PC-9 (cell line): Measurements from ENCODE around the gene SLC25A10. TPM values are rescaled to one million over a fixed set of nuclear protein-coding genes. Genes with fewer than 3 reads are reported as not detected.
A peak's percentile ranks its signal among the peaks of the same experiment; 100 is the strongest.

Experiments
- BruUV-seq: library from RNA; stranded (reverse); fragments of 400-500 nt; replicated peaks from 2 replicates; lab custom pipeline; 2021; lab: Mats Ljungman, UMichigan
- CTCF ChIA-PET: fragments of 300-600 bp; sonication (Branson Sonifier 250); formaldehyde crosslinking; loops from one replicate; lab custom pipeline; 2022; ENCODE audit warnings: antibody characterized with exemption; lab: Charles Lee
- POLR2A ChIA-PET: fragments of 300-600 bp; sonication (Branson Sonifier 250); formaldehyde crosslinking; loops from one replicate; lab custom pipeline; 2022; ENCODE audit warnings: antibody characterized with exemption; ENCODE audit not compliant: unreplicated experiment; lab: Charles Lee
- DNase-seq, 2 experiments: peaks; one replicate each; pipeline versions ENCODE4 v3.0.0 to v3.0.0-alpha.2; 2015 to 2022; ENCODE audit warnings: mixed read lengths in 1 of 2
- H2AFZ ChIP-seq: fragments of 200-600 bp; sonication (generic); 2 replicates; pipeline ENCODE4 v1.8.1; 2017; ENCODE audit warnings: antibody characterized with exemption
- H3F3A ChIP-seq: fragments of 200-600 bp; sonication (generic); 2 replicates; pipeline ENCODE4 v1.8.1; 2017; ENCODE audit warnings: antibody characterized with exemption, mild to moderate bottlenecking, low read depth; ENCODE audit not compliant: insufficient read depth
- H3K27ac ChIP-seq: fragments of 200-600 bp; sonication (generic); 2 replicates; pipeline ENCODE4 v1.6.1; 2016; ENCODE audit warnings: mixed run types
- H3K27me3 ChIP-seq: fragments of 200-600 bp; sonication (generic); 2 replicates; pipeline ENCODE4 v1.6.1; 2016; ENCODE audit warnings: low read depth, mixed run types; ENCODE audit not compliant: insufficient read depth
- H3K36me3 ChIP-seq: fragments of 200-600 bp; sonication (generic); 2 replicates; pipeline ENCODE4 v1.6.1; 2016; ENCODE audit warnings: low read depth, mixed run types
- H3K4me1 ChIP-seq: fragments of 200-600 bp; sonication (generic); replicated peaks from 2 replicates; pipeline ENCODE4 v1.6.1; 2016; ENCODE audit warnings: mixed run types; ENCODE audit not compliant: insufficient read depth
- H3K4me2 ChIP-seq: fragments of 200-600 bp; sonication (generic); 2 replicates; pipeline ENCODE4 v1.6.1; 2017; ENCODE audit warnings: mixed run types
- H3K4me3 ChIP-seq: fragments of 200-600 bp; sonication (generic); 2 replicates; pipeline ENCODE4 v1.6.1; 2016; ENCODE audit warnings: mixed run types
- H3K79me2 ChIP-seq: fragments of 200-600 bp; sonication (generic); 2 replicates; pipeline ENCODE4 v1.6.1; 2017; ENCODE audit warnings: low read depth, mixed run types
- H3K9me2 ChIP-seq: fragments of 200-600 bp; sonication (generic); 2 replicates; pipeline ENCODE4 v1.8.1; 2017; ENCODE audit warnings: mild to moderate bottlenecking; ENCODE audit not compliant: insufficient read depth
- H3K9me3 ChIP-seq: fragments of 200-600 bp; sonication (generic); 2 replicates; pipeline ENCODE4 v1.8.1; 2016; ENCODE audit warnings: low read depth; ENCODE audit not compliant: insufficient read depth
- H4K20me1 ChIP-seq: fragments of 200-600 bp; sonication (generic); 2 replicates; pipeline ENCODE4 v1.8.1; 2017; ENCODE audit not compliant: insufficient read depth
- EZH2 ChIP-seq: fragments of 200-600 bp; sonication (generic); IDR thresholded peaks from 2 replicates; pipeline ENCODE4 v1.8.0; 2017; ENCODE audit warnings: antibody characterized with exemption, low read depth
- intact Hi-C: fragments of 100-400 bp; cut with micrococcal nuclease; formaldehyde crosslinking; loops from one replicate; pipeline ENCODE4 v1.10.0; 2022; ENCODE audit not compliant: unreplicated experiment
- total RNA-seq: library from RNA; stranded (reverse); gene quantifications from 2 replicates; pipeline ENCODE4 v1.2.3, GENCODE V29; 2021
- TF ChIP-seq, protein P1 (sequence below): fragments of 200-600 bp; sonication (generic); conservative IDR thresholded peaks from 2 replicates; pipeline ENCODE4 v1.6.1; 2017; ENCODE audit warnings: mixed run types, antibody characterized with exemption, mild to moderate bottlenecking, moderate library complexity

Gene SLC25A10
- total RNA-seq, 1 experiment from 2014 or later, result 86.5 TPM

DNA sequence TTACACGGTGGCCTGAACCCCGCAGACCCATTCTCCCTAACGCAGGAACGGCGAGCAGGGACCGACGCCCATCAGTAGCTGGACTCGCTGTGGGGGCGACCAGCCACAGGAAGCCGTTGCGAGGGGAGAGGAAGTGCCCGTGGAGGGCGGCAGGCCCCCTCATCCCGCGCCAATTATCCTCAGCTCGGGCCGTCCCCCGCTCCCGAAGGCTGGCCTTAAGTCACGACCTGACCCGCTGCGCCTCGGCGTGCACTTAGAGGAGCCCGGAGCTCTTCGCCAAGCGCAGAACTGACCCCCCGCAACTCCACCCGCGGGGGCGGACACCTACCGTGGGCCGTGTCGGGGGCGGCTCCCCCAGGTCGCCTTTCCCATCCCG is 28.9 kb upstream of the SLC25A10 start:
- ChIA-PET CTCF (interaction anchor here (0.6 kb wide), 1 partner anchor 85 kb away, joined by 13 read pairs; no protein-coding TSS in a partner anchor), POLR2A (interaction anchor here (0.5 to 0.9 kb wide), 3 partner anchors 25 to 117 kb away, joined by 3 read pairs; no protein-coding TSS in a partner anchor)
- H3K27ac ChIP-seq, result no peak overlapping the region
- H3K79me2 ChIP-seq, result peaks cover 55% of the 10 kb centered on the region
- peaks cover 5% of the 10 kb centered on the region for H3K4me1 ChIP-seq
- peak overlapping the region; percentile 84 for H3K4me2 ChIP-seq
- intact Hi-C loops, result loop anchor here (5.0 kb wide), 2 partner anchors 46 to 339 kb away; partner anchors contain the start of genes CENPX, LRRC45, NPLOC4 and TSPAN10
- H3K9me2 ChIP-seq, result no peaks in the 10 kb centered on the region
- H3K4me3 ChIP-seq, result peak overlapping the region; percentile 93
- H4K20me1 ChIP-seq, result peaks cover 13% of the 10 kb centered on the region
- no peak for TF ChIP-seq EZH2
- TF ChIP-seq, protein P1, sequence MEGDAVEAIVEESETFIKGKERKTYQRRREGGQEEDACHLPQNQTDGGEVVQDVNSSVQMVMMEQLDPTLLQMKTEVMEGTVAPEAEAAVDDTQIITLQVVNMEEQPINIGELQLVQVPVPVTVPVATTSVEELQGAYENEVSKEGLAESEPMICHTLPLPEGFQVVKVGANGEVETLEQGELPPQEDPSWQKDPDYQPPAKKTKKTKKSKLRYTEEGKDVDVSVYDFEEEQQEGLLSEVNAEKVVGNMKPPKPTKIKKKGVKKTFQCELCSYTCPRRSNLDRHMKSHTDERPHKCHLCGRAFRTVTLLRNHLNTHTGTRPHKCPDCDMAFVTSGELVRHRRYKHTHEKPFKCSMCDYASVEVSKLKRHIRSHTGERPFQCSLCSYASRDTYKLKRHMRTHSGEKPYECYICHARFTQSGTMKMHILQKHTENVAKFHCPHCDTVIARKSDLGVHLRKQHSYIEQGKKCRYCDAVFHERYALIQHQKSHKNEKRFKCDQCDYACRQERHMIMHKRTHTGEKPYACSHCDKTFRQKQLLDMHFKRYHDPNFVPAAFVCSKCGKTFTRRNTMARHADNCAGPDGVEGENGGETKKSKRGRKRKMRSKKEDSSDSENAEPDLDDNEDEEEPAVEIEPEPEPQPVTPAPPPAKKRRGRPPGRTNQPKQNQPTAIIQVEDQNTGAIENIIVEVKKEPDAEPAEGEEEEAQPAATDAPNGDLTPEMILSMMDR, result no peak
- DNase-seq, result no peak
- peaks cover 11% of the 10 kb centered on the region; the same call in 1 of the 2 replicates for H3F3A ChIP-seq
- BruUV-seq, result no TSS peak
- H2AFZ ChIP-seq, result peak overlapping the region; percentile 80
- no peaks in the 10 kb centered on the region for H3K9me3 ChIP-seq
- H3K36me3 ChIP-seq, result no peaks in the 10 kb centered on the region
- no peaks in the 10 kb centered on the region for H3K27me3 ChIP-seq

DNA sequence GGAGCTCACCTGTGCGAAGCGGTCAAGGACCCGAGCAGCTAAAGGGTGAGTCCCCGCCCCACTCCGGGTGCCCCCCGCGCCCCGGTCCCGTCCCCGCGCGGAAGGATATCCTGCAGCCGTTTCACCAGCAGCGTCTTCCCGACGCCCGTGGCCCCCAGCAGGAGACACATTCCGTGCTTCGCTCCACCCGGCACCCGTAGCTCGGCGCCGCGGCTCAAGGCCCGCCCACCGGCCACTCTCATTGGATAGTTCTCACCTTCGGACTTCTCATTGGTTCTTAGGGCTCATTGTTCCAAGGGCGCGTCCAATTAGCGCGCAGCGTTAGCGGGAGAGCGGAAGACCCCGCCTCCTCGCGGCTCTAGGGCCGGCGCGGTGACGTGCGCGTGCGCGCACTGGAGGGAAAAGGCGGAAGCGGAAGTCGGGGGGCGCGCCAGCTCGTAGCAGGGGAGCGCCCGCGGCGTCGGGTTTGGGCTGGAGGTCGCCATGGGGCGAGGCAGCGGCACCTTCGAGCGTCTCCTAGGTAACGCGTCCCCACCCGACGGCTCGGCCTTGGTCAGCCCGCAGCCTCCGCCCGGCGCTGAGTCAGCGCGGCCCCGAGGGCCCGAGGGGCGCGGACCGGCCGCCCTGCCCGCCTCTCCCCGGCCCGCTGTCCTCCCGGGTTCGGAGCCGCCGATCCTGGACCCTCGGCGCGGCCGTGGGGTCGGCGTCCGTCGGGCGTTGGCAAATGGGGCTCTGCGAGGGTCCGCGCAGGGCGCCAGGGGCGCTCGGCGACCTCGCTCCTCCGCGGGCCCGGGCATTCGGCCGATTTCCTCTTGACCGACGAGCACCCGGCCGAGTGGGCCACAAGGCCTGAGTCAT is 28.3 kb upstream of the SLC25A10 start, which contains the start of the genes ARL16 and HGS:
Gene ARL16, minus strand, starts transcription at position 214 of the 858 bp plus-strand sequence. Its CDS starts 44 bp downstream, at position 170.
Gene HGS, plus strand, starts transcription at position 428 of the 858 bp plus-strand sequence. Its CDS starts 56 bp downstream, at position 484.
- peak; percentile 90 to 99 for DNase-seq
- intact Hi-C loops, result loop anchor here (1.0 to 5.0 kb wide), 3 partner anchors 19 to 338 kb away; partner anchors contain the start of genes CENPX, LRRC45, MRPL12 and NPLOC4
- Histone ChIP-seq H3K36me3 (no peaks in the 10 kb centered on the region), H3K27ac (peak within 1 kb of the TSS; percentile 78), H2AFZ (peak within 1 kb of the TSS; percentile 80), H3K9me2 (no peaks in the 10 kb centered on the region), H4K20me1 (peaks cover 13% of the 10 kb centered on the region), H3K79me2 (peaks cover 55% of the 10 kb centered on the region), H3F3A (peaks cover 11% of the 10 kb centered on the region; the same call in 1 of the 2 replicates), H3K9me3 (no peaks in the 10 kb centered on the region), H3K4me1 (peaks cover 5% of the 10 kb centered on the region), H3K4me2 (peak within 1 kb of the TSS; percentile 98), H3K27me3 (no peaks in the 10 kb centered on the region), H3K4me3 (peak within 1 kb of the TSS; percentile 93)
- ChIA-PET POLR2A (interaction anchor here (0.5 to 0.9 kb wide), 5 partner anchors 25 to 50 kb away, joined by 3 to 10 read pairs (median 4); no protein-coding TSS in a partner anchor), CTCF (interaction anchor here (0.6 kb wide), 1 partner anchor 86 kb away, joined by 13 read pairs; no protein-coding TSS in a partner anchor)
- TF ChIP-seq, protein P1, result no peak
- no peak for TF ChIP-seq EZH2
- no TSS peak for BruUV-seq

DNA sequence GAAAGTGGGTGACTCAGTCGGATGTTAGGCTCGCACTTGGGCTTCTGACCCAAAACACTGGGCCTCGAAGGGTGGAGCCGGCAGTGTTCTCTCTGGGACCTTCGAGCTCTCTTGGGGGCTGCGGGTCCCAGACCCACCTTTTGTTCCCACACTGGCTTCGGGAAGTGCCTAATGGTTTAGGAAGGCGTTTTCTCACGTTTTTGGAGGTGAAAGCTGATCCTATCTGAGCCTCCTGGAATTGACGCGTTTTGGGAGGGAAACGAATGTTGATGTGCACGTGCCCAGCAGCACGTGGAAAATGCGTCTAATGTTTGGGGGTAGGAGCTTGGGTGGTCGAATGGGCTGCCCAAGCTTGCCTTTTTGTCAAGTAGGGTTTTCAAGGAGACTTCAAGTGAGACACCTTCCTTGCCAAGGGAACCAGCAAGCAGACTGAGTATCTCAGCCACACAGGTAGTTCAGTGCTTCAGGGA is 27.6 kb upstream of the SLC25A10 start:
- CTCF ChIA-PET, result no interaction called here
- Histone ChIP-seq H3K4me2 (peak overlapping the region; percentile 98), H3K27ac (peak overlapping the region; percentile 78), H3F3A (peaks cover 11% of the 10 kb centered on the region; the same call in 1 of the 2 replicates), H3K4me1 (peaks cover 5% of the 10 kb centered on the region), H3K9me3 (no peaks in the 10 kb centered on the region), H2AFZ (no peak overlapping the region), H4K20me1 (peaks cover 13% of the 10 kb centered on the region), H3K36me3 (no peaks in the 10 kb centered on the region), H3K4me3 (peak overlapping the region; percentile 93), H3K27me3 (no peaks in the 10 kb centered on the region), H3K79me2 (peaks cover 55% of the 10 kb centered on the region), H3K9me2 (no peaks in the 10 kb centered on the region)
- DNase-seq, result peak in 1 of 2 experiments; percentile 68
- POLR2A ChIA-PET, result interaction anchor here (0.8 kb wide), 1 partner anchor 25 kb away, joined by 10 read pairs; no protein-coding TSS in a partner anchor
- intact Hi-C loops, result loop anchor here (1.0 to 5.0 kb wide), 3 partner anchors 19 to 338 kb away; partner anchors contain the start of genes CENPX, LRRC45, MRPL12 and NPLOC4
- TF ChIP-seq, protein P1, result no peak
- TF ChIP-seq EZH2, result no peak
- BruUV-seq, result TSS peak; percentile 75
